Ectodermal cell (in vitro differentiated cells): Measurements from ENCODE around the gene ZNF143.

ENCODE experiments used
- H3K27ac ChIP-seq: 2 replicates; pipeline ENCODE4 v1.7.0; 2013; ENCODE audit warnings: mild to moderate bottlenecking, low read depth, low read length; ENCODE audit not compliant: insufficient read depth, poor library complexity, severe bottlenecking
- H3K27me3 ChIP-seq: 2 replicates; pipeline ENCODE4 v1.7.0; 2013; ENCODE audit warnings: mild to moderate bottlenecking, low read length; ENCODE audit not compliant: insufficient read depth, control insufficient read depth, poor library complexity, severe bottlenecking
- H3K36me3 ChIP-seq: one replicate; pipeline ENCODE4 v1.7.0; 2013; ENCODE audit warnings: low read length; ENCODE audit not compliant: control insufficient read depth, insufficient read depth
- H3K4me1 ChIP-seq: one replicate; pipeline ENCODE4 v1.7.0; 2013; ENCODE audit warnings: low read length; ENCODE audit not compliant: control insufficient read depth, insufficient read depth
- H3K4me3 ChIP-seq: 2 replicates; pipeline ENCODE4 v1.7.0; 2013; ENCODE audit warnings: low read depth, low read length, control low read depth; ENCODE audit not compliant: insufficient read depth
- H3K9me3 ChIP-seq: 2 replicates; pipeline ENCODE4 v1.7.0; 2013; ENCODE audit warnings: mild to moderate bottlenecking, low read length, moderate library complexity; ENCODE audit not compliant: control insufficient read depth
- WGBS, 2 experiments: methylation state at CpG; one replicate each; pipeline ENCODE4 v1.1.7; 2013; ENCODE audit warnings: missing lambda C conversion rate in 2 of 2; 5-methylcytosine and 5-hydroxymethylcytosine counted together

The ZNF143 gene

GRCh38 chr11:9568161-9568853, 107.5 kb downstream of the ZNF143 start:
- peaks cover 26% of the 10 kb centered on the region for H3K4me1 ChIP-seq
- peak overlapping the region; percentile 92 for H3K27ac ChIP-seq
- H3K4me3 ChIP-seq: no peak overlapping the region
- peaks cover 14% of the 10 kb centered on the region for H3K27me3 ChIP-seq
- H3K36me3 ChIP-seq: no peaks in the 10 kb centered on the region
- H3K9me3 ChIP-seq: no peaks in the 10 kb centered on the region
- 80% methylated on average over 8 of the region's 8 CpGs for WGBS, 2 experiments

- H3K36me3 ChIP-seq: no peaks in the 10 kb centered on the region
- no peak overlapping the region for H3K4me3 ChIP-seq
- H3K27me3 ChIP-seq: peaks cover 14% of the 10 kb centered on the region
- H3K27ac ChIP-seq: peak overlapping the region; percentile 92
- WGBS, 2 experiments: 63 to 70% methylated on average over 7 of the region's 7 CpGs
- no peaks in the 10 kb centered on the region for H3K9me3 ChIP-seq
- peaks cover 26% of the 10 kb centered on the region for H3K4me1 ChIP-seq
Observed at GRCh38 chr11:9568854-9569587, 108.2 kb downstream of the ZNF143 start.

- no peak overlapping the region for H3K4me3 ChIP-seq
- H3K36me3 ChIP-seq: no peaks in the 10 kb centered on the region
- H3K9me3 ChIP-seq: no peaks in the 10 kb centered on the region
- H3K27me3 ChIP-seq: peaks cover 14% of the 10 kb centered on the region
- H3K27ac ChIP-seq: peak overlapping the region; percentile 92
- H3K4me1 ChIP-seq: peaks cover 26% of the 10 kb centered on the region
- 91 to 95% methylated on average over 5 of the region's 5 CpGs for WGBS, 2 experiments
Observed at GRCh38 chr11:9569588-9570164, 108.9 kb downstream of the ZNF143 start.

- Histone ChIP-seq H3K27ac (no peak overlapping the region), H3K9me3 (no peaks in the 10 kb centered on the region), H3K36me3 (no peaks in the 10 kb centered on the region), H3K27me3 (peaks cover 14% of the 10 kb centered on the region), H3K4me1 (peaks cover 26% of the 10 kb centered on the region), H3K4me3 (no peak overlapping the region)
- 93% methylated on average over 8 of the region's 9 CpGs for WGBS, 2 experiments
Observed at GRCh38 chr11:9570313-9571025, 109.7 kb downstream of the ZNF143 start.

GRCh38 chr11:9571071-9571762, 110.4 kb downstream of the ZNF143 start:
- Histone ChIP-seq H3K4me1 (peaks cover 19% of the 10 kb centered on the region), H3K27ac (no peak overlapping the region), H3K36me3 (no peaks in the 10 kb centered on the region), H3K4me3 (no peak overlapping the region), H3K9me3 (no peaks in the 10 kb centered on the region), H3K27me3 (peaks cover 14% of the 10 kb centered on the region)
- 88 to 93% methylated on average over 8 of the region's 8 CpGs for WGBS, 2 experiments

- 90 to 93% methylated on average over 5 to 6 of the region's 6 CpGs for WGBS, 2 experiments
- H3K36me3 ChIP-seq: no peaks in the 10 kb centered on the region
Observed at GRCh38 chr11:9571763-9572115, 110.9 kb downstream of the ZNF143 start.

GRCh38 chr11:9573052-9573774, 112.4 kb downstream of the ZNF143 start, which contains the start of gene WEE1:
Gene WEE1, plus strand, starts transcription at chr11:9573670. Its CDS starts 264 bp downstream, at chr11:9573934.
- Histone ChIP-seq H3K4me1 (peaks cover 23% of the 10 kb centered on the region), H3K27ac (peak within 1 kb of the TSS; percentile 86), H3K4me3 (peak within 1 kb of the TSS; percentile 88), H3K27me3 (peaks cover 14% of the 10 kb centered on the region), H3K9me3 (no peaks in the 10 kb centered on the region), H3K36me3 (peaks cover 8% of the 10 kb centered on the region)
- 0% methylated on average over 73 of the region's 73 CpGs for WGBS, 2 experiments

More at GRCh38 chr11:9571763-9572115, 110.9 kb downstream of the ZNF143 start:
- H3K9me3 ChIP-seq: no peaks in the 10 kb centered on the region
- H3K4me1 ChIP-seq: peaks cover 20% of the 10 kb centered on the region
- no peak overlapping the region for H3K4me3 ChIP-seq
- no peak overlapping the region for H3K27ac ChIP-seq
- peaks cover 14% of the 10 kb centered on the region for H3K27me3 ChIP-seq

- Histone ChIP-seq H3K4me1 (peaks cover 15% of the 10 kb centered on the region), H3K9me3 (no peaks in the 10 kb centered on the region), H3K4me3 (peak overlapping the region; percentile 88), H3K27ac (peak overlapping the region; percentile 76), H3K36me3 (peaks cover 10% of the 10 kb centered on the region), H3K27me3 (peaks cover 14% of the 10 kb centered on the region)
- 0% methylated on average over 122 of the region's 122 CpGs for WGBS, 2 experiments
Observed at GRCh38 chr11:9573775-9574621, 113.2 kb downstream of the ZNF143 start.
